IPS-NIHi11 (cell line): ENCODE data around the gene AGFG2.

Experiments
- DNase-seq: peaks from one replicate; pipeline ENCODE4 v3.0.0; 2012; ENCODE audit warnings: mixed read lengths, low spot score

Gene AGFG2

DNA sequence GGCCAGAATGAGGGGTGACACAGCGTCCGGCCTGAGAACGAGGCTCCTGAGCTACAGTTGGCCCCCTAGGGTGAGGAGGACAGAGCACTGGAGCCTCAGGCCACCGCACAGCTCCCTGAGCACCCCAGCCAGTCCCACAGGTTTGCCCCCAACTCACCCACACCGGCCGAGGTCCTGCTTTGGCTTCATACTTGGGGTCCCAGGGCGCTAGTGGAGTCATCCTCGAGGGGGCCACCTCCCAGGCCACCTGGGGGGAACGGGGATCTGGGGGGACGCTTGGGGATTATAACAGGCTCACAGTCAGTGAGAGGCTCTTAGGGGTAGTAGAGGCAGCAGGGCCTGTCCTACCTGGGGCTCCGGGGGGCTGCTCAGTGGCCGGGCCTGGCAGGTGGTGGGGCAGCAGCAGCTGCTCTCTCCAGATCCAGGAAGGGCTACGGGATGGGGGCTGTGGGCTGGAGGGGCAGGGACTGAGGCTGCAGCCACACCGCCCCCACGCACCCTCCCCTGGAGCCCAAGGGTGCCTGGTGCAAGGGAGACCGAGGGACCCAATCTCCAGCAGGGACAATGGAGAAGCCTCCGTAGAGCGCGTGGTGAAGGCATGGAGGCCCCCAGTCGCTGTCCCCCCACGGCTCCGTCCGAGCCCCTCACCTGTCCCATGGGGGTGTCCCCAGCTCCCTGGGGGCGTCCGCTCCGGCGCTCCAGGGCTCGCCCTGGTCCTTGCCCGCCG, 34.1 kb downstream of the AGFG2 start:
- DNase-seq: no peak

DNA sequence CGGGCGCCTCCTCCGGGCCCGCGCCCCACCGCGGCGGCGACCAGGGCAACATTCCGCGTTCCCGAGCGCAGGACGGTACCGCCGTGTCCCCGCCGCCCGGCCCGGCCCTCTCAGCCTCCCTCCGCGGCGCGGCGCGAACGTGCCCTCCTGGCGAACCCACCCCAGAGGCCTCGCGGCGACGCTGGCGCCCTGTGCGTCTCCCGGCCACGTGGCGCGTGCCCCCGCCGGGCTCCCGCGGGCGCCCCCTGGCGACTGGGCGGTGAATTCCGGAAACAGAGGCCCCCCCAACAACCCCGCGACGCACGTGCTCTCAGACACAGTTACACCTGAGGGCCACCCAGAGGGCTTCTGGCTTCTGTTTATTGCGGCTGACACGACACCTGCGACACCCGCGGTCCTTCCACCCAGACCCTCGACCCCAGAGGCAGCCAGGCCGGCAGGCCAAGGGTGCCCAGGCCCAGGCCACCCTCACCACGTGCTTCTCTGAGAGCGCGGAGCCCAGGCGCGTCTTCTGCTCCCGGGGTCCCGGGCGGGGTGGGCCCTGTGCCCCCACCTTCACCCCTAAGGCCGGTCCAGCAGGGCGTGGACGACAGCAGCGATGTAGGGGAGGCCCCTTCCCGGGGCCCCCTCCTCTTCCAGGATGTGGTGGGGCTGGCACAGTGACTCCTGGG, 34.8 kb downstream of the AGFG2 start, which contains the start of gene SAP25:
SAP25 (minus strand) TSS at position 210 of the 671 bp plus-strand sequence; CDS start at position 52, 158 bp downstream.
- DNase-seq: peak; percentile 70

DNA sequence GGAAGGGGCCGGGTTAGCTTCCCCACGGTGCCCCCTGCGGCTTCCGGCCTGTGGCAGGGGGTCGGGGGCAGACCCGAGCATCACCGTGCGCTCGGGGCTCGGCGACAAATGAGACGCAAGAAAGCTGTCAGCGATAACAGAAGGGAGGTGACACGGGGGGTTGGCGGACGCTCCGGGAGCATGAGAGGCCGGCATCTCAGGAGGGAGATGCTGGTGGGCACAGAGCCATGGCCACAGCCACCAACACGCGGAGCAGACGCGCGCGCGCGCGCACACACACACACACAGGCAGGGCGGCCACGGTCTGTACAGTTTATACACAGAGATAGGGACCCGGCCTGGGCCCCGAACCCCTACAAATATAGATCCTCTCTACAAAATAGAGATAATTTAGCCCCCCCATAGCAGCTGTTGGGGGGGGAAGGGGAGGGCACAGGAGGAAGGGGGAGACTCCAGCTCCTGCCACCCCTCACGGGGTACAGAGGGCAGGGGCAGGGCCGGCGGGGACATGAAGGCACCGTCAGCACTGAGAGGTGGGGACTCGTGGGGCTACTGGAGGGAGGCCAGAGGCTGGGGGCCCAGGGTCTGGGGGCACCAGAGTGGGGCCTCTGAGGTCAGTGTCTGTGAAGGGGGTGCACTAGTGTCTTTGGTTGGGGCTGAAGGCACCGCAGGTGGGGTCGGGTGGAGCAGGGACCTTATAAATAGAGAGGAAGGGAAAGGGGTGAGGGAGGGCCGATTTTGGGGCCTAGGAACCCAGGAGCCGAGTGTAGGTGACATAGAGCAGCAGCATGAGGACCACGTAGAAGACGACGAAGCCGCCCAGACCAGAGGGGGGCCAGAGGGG, 35.6 kb downstream of the AGFG2 start:
- no peak for DNase-seq

DNA sequence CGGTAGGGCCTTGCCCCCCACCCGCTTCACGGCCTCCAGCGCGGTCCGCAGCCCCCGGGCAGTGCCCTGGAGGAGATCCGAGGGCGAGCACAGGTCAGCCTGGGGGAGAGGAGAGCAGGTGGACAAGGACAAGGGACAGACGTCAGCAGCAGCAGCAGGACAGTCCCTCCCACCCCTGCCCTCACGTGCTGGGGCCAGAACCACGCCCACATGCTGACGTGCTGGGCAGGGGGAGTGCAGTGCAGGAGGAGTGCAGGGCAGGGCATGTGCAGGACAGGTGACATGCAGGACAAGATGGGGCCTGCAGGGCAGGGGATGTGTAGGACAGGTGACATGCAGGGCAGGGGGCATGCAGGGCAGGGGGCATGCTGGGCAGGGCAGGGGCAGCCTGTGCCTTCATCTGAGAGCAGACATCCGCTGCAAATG, 36.2 kb downstream of the AGFG2 start:
- no peak for DNase-seq

DNA sequence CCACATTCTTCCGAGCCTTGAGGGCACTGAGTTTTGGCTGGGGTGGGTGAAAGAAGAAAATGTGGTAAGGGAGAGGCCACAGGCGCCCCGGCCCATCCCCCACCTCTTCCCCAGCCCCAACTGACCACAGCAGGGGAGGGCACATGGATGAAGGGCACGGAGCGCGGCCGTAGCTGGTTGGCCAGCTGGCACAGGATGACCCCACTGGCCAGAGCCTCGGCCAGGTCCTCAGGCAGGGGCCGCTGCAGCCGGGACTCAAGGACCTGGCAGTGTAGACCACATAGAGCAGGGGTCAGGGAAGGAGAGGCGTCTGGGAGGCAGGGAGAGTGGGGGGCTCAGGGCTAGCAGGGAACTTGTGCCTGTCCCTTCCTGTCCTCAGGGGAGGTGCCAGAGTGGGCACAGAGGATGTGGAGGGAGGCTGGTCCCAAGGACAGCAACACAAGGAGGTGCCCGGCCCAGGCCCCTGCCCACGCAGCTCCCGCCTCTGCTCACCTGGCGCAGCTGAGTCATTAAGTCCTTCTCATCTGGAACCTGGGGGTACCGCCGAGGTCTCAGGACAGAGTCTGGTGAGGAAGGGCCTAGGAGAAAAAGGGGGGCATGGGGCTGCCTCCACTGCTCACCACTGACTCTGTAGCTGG, 36.9 kb downstream of the AGFG2 start:
- no peak for DNase-seq

DNA sequence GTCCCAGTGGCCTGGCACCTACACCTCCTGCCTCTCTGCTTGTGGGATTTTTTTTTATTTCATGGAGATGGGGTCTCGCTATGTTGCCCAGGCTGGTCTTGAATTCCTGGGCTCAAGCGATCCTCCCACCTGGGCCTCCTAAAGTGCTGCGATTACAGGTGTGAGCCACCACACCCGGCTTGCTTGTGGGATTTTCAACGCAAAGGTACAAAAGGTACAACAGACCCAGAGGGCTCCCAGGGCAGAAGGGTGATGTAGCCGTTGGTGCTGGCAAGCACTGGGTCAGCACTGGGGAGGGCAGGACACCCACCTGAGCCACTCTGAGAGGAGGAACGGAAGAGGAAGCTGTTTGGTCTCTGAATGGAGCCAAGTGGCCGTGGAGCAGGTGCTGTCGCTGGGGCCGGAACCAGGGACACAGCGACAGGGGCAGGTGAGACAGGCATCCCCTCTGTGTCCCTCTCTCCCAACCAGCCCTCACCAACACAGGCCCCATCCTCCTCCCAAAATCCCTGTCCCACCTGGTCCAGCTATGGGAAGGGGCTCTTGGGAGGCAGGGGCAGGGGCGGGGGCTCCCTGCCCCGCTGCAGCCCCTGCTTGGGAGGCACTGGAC, 37.5 kb downstream of the AGFG2 start:
- DNase-seq: no peak

DNA sequence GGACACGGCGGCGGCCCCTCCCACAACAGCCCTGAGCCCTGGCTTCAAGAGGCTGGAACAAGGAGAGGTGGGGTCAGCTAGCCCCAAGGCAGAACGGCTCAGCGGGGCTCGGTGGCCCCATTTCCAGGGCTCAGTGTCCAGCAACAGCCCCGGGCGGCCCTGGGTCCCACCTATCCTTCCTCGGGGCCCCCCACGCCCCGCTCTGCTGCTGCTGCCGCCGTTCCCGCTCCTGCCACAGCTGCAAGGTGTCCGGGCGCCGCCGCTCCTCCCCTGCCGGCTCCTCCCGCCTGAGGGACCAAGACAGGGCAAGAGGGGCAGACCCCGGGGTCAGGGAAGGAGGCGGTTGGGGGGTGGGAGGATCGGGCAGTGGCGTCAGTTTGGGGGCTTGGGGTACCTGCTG, 38.1 kb downstream of the AGFG2 start:
- DNase-seq: no peak

DNA sequence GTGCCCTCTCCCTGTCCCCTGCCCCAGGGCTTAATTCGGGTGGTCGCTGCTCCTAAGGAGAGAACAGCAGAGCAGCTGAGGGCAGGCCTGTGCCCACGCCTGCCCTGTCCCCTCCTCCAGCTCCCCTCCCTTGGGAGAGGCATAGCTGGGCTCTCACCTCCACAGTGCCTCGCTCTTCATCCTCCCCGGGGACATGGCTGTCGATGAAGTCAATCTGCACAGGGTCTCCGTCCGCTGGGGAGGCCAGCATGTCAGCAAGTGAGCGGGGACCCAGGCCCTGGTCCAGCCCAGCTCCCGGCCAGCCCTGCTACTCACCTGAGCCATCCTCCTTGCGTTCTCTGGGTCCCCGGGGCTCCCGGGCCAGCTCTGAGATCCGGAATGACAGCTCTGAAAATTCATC, 38.5 kb downstream of the AGFG2 start:
- no peak for DNase-seq

DNA sequence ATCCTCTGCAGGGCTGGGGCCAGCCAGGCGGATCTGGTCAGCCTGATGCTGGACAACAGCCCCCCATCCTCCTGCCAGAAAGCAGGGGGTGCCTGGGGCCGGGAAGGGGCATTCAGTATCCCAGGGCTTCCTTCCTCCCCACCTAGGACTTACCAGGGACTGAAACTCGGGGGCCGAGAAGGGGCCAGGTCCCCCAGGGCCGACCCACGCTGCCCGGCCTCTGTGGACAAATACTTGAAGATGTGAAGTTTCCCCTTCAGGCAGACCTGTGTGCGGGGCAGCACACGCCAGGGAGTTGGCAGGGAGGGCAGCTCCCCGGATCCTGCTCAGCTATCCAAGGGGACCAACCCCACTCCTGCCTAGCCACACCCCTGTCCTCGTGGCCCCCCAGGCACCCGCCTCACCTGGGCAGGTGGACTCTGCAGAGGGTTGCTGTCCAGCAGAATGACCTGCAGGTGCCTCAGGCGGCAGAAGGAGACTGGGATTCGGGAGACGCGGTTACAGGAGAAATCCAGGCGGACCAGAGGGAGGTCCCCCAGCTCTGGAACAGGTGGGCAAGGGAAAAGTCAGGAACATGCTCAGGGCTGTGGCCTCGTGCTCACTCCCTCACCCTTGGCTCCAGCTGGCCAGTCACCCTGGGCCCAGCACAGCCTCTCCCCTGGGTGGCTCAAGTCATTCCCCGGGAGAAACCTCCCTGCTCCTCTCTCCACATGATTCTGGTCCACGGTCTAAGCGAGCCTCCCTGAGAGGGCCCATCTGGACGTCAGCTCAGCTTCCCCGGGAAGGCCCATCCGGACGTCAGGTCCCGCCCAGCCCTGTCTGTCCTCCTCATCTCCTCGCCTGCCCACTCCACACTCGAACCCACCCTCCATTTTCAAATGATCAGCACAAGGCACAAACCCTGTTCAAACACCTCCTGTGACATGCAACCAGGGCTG, 39.5 kb downstream of the AGFG2 start:
- no peak for DNase-seq

DNA sequence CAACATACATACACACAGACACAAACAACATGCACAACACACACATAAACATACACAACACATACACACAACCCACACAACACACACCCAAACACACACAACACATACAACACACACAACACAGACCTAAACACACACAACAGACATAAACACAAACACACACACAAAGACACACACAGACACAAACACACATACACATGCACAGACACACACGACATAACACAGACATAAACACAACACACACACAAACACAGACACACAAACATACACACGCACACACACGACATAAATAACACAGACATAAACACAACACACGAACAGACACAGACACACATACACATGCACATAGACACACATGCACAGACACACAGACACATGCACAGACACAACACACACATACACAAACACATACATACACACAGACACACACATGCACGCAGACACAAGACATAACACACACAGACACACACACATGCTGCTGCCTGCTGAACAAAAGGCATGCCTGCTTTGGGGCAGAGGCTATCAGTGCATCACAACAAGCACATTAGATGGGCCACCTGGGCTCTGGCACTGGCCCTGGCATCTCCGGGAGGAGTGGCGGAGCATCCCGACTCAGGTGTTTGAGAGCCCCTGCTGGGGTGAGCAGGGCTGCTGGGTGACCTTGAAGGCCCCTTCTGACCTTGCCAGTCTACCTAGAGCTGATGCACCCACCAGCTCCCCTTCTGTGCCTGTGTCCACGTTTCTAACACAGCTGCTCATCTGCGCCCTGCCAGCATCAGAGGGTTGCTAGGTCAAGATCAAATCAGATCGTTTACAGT, 41.7 kb downstream of the AGFG2 start:
- DNase-seq: no peak

DNA sequence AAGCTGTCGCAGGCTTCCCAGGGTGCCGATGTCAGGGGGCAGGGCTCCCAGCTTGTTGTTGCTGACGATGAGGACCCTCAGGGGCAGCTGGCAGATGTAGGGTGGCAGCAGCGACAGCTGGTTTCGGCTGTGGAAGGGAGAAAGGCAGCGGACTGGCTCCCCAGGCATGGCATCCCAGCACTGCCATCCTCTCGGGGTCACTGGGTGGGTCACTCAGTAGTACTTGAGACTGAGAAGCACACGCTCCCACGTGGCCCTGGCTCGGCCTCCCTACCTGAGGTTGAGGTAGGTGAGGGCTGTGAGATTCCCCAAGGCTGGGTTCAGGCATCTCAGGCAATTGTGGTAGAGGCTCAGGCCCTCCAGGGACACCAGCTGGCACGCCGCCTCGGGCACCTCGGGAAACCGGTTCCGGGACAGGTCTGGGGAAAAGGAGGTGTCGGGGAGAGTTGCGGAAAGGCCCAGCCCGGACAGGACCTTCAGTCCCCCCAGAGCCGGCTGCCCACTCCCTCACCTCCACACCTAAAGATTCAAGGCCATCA, 43.1 kb downstream of the AGFG2 start:
- DNase-seq: no peak

DNA sequence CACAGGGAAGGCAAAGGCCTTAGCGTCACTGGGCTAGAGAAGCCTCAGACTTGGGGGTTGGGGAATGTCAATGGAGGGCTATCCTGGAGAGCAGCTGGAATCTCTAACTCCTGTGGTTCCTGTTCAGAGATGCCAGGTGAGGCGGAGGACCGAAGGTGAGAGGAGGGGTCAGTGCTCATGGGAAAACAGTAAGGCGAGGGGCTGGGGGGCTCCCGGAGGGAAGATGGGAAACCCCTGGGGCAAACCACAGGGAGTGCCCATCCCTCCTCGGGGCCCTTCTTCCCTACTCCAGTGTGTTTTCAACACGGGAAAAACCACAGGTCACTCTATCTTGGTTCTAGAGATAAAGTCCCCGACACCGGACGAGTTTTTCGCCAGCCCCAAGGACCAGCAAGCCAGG, 43.6 kb downstream of the AGFG2 start:
- DNase-seq: no peak

DNA sequence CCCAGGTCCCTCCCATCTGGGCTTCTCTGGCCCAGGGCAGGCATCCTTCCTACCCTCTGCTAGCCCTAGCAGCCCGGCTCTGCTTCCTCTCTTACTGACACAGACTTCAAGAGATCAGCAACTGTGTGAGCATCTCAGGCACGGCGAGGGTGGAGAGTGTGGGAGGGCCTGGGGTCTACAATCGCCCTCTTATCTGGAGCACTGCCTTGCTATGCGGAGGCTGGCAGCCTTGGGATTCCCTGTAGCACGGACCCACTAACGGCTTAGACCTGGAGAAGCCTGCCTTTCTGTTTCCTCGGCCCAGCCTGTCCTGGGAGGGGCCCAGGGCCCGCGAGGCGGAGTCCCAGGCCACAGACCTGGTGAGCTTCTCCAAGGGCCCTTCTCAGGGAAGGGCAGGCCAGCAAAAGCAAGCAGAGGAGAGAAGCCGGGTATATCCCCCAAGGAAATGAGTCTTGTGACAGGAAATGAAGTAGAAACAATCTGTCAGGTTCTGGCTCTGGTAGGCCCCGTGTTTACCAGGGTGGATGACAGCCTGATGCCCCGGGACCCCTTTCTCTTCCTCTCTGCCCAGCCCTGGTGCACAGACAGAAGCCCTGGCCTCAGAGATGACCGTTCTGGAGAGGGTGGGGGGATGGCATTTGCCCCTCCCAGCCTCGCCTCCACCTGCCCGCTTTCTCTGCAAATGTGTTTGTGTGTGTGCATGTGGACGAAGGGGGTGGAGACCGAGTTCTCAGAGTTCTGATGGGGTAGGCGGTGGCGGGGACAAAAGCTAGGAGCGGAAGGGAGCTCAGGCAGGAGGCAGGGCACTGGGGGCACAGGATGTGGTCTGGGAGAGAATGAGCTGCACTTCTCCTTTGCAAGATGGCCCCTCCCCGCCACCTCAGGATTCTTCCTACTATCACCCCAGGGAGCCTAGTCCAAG, 44.4 kb downstream of the AGFG2 start:
- DNase-seq: no peak

DNA sequence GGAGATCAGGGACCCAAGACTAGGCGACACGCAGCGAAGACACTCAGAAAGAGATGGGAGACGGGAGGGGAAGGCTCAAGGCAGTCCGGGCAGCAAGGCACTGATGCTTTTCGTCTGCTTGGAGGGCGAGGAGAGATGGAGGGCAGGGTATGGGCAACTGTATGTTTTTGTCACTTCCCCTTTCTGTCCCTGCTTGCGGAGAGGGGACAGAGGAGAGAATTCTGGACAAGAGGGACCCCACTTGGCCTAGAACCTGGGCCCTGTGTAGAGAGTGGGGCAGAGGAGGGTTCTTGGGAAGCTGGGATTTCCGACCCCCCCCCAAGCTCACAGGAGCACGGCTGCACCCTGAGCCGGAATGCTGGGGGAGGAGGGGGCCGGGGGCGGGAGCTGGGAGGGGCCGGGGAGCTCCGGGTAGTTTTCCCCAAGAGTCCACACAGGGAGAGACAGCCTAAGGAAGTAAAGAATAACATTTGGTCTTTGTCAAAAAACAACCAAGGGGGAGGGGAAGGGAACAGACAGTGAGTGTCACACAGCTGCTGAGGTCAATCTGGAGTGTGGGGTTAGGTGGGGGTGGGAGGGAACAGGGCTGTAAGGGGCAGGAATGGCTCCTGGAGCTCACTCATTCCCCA, 45.2 kb downstream of the AGFG2 start:
- DNase-seq: no peak

DNA sequence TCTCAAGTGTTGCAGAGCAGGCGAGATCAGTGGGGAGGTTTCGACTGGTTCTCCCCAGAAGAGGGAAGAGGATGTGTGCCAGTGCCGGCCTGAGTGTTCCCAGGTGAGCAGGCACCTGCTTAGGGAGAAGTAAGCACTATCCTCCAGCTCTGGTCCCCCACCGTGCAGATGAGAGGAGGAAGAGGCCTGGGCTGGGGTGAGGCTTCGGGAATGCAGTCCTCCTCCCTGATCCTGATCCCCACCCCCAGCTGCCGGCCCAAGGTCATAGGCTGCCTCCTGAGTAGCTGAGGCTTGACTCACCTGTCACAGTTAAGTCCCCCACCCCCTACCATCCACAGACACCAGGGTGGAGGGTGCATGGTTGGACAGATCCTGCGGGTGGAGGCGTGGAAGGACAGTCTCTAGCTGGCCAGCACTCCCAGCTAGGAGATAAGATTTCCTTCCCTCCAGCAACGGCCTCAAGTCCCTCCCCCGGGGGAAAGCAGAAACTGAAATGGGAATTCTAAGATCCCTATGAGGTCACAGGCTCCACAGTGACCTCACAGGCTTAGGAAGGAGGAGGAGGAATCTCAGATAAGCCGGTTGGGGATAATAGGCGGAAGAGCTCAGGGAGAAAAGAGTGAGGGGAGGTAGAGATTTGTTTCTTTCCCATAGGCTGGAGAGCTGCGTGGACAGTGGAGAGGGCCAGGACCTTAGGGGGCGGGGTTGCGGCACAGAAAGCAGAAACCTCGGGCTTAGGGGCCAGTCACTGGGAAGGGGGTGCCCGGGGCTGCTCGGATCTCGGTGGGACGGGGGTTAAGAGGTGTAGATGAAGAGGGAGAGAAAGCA, 45.9 kb downstream of the AGFG2 start:
- DNase-seq: peak; percentile 69

DNA sequence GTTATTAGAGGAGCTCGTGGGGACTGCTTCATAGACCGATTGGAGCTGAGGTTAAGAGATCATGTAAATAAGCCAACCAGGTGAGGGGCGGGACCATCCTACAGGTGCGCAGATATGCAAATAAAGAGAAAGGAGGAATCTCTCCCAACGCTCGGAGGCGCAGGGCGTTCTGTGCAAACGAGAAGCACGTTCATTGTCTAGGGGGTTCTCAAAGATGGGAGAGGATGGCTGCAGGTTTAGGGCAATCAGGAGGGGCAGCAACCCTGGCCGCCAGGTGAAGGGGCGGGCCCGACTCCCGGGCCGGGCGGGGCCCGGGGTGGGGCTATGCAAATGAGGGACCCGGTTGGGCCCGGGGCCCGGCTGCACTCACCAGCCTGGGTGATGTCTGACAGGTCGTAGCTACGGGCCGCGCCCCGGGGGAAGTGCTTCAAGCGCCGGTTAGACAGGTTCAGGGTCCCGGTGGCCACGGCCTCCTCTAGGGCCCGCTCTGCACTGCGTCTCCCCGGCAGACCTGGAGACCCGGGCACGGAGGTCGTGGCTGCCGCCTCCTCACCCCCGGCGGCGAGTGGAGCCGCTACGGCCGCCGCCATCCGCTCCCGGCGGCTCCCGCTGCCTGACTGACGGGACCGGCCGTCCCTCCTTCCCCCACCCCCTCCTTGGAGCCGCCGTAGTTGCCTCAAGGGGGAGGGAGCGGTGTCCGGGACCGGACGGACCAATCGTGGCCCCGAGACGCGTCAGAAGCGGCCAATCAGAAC, 46.7 kb downstream of the AGFG2 start, which contains the start of gene LRCH4:
LRCH4 (minus strand) TSS at position 619 of the 755 bp plus-strand sequence; CDS start at position 590, 29 bp downstream.
- DNase-seq: peak; percentile 83
